ENCODE data around the gene PPIG.
A peak's percentile ranks its signal among the peaks of the same experiment; 100 is the strongest.
"Not testable (repeated sequence)": the region's sequence is repeated elsewhere in the genome, so short reads cannot be mapped to it uniquely, and the experiment has no call there.

The PPIG gene

DNA sequence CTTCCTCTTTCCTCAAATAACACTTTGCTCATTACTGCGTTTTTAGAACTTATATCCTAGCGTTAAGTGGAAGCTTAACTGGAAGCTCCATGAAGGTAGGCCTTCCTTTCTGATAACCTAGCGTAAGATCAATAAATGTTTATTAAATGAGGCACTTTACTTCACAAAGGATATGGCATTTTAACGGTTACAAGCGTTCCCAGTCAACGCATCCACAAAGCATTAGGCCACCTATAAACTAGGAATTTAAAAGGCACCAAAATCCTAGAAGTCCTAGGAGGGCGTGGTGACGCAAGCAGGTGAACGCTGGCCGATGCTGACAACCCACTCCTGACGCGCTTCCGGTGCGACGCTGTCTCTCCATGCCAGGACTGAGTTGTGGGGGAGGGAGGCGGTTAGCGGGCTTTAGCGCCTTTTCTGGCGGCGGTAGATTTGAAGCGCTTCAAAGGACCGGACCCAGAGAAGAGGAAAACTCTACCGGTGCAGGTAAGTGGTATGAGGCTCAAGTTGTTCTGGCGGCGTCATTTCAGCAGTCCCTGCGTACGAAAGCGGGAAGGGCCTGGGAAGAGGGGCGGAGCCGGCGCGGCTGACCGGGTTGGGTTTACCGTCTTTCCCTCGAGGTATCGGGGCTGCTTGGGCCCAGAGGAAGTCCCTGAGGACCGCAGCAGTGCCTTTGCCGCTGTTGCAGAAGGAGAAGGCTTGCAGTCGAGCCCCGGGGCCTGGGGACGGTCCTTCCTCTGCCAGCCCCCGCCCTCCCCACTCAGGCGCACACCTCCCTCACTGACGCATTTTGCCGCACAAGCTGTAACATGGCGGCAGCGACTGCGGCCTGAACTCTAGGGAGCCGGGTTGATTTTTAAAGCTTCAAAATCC, at the start of gene PPIG:
TSS of gene PPIG (plus strand) at position 347 of the 873 bp plus-strand sequence. CDS start 19,691 bp downstream, outside the sequence.
- DNase-seq = peak; percentile 85

DNA sequence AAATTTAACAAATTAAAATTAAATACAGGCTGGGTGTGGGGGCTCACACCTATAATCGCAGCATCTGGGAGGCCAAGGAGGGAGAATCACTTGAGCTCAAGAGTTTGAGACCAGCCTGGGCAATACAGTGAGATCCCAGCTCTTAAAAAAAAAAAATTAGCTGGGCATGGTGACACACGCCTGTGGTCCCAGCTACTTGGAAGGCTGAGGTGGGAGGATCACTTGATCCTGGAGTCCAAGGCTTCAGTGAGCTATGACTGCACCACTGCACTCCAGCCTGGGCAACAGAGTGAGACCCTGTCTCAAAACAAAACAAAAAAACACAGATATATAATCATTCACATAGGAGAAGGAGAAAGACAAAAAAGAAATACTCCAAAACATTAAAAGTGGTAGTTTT, 44.7 kb upstream of the PPIG start:
- DNase-seq = not testable (repeated sequence)

DNA sequence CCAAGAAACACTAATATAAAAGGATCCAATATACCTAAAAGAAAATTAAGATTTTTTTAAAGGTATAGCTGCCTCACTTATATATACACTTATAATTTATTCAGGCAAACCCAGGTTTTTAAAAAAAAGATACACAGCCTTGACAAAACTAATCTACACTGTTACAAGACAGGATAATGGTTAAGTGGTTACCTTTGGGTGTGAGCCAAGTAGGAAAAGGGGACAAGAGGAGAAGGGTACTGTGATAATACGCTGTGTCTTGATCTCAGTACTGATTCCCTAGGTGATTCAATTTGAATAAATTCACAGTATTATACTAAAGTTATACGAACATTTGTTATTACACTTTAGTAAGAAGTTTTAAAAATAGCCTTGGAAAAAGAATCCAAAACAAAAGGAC, 44.0 kb upstream of the PPIG start:
- peak; percentile 12 for DNase-seq

DNA sequence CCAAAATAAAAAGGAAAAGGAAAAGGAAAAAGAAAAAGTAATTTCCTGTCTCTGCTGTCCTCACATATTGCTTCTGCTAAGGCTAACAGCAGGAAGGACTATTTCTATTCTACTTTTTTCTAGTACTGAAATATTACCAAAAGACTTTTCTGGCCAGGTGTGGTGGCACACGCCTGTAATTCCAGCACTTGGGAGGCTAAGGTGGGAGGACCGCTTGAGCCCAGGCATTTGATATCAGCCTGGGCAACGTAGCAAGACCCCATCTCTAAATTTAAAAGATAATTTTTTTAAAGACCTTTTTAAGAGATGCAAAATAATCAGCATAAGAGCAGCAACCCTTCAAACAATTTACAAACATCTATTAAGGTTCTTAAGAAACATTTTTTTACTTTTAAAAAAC, 41.7 kb upstream of the PPIG start:
- no peak for DNase-seq

DNA sequence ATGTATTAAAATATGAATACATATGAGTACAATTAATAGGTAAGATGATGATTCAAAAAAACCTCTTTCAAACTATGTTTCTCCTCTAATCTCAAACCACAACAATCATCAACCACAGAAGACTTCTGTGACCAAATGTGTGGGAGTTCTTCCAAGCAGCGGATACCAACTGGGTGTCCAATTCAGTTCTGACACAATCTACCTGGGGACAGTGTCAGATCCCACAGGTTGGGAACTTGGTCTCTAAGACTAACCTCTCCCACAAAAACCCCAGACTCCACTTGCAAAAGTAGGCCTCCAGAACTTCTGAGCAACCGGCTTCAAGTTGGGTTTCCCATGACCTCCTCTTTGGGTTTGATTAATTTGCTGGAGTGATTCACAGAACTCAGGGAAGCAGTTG, 37.4 kb upstream of the PPIG start:
- DNase-seq = no peak

DNA sequence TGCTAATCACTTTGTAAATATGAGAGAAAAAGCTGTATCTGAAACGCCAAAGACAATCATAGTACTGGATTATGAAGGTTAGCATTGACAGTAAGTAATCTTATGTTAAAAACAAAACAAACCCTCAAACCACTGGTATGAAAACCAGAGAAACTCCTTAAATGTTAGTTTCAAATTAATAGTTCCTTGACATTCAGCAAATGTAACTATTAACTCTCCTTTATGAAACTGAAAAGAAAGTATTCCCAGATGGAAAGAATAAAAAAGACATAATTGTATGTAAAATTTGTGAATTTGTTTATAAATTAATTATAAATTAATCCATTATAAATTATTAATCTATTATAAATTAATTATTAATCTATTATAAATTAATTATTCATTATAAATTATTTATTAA, 22.8 kb upstream of the PPIG start:
- no peak for DNase-seq

DNA sequence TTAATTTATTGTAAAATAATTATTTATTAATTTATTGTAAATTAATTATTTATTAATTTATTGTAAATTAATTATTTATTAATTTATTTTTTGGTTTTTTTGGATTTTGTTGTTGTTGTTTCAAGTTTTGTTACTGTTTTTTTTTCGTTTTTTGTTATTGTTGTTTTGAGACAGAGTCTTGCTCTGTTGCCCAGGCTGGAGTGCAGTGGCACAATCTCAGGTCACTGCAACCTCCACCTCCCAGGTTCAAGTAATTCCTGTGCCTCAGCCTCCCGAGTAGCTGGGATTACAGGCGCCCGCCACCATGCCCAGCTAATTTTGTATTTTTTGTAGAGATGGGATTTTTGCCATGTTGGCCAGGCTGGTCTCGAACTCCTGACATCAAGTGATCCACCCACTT, 22.1 kb upstream of the PPIG start:
- DNase-seq = not testable (repeated sequence)

DNA sequence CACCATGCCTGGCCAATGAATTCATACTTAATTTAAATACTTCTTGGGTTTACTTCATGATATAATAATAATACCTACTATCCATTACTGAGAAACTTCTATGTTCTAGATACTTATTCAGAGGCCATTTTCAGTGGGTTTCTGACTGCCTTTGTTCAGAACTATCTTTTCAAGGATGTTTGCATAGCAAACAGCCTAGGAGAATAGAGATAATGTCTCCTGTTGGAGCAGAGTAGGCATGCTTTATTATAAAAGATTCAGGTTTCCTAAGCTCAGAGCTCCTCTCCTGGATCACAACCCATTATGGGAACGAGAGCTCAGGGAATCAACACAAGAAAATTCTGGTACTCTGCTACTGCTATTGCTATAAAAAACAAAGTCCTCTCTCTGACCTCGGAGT, 21.6 kb upstream of the PPIG start:
- no peak for DNase-seq

DNA sequence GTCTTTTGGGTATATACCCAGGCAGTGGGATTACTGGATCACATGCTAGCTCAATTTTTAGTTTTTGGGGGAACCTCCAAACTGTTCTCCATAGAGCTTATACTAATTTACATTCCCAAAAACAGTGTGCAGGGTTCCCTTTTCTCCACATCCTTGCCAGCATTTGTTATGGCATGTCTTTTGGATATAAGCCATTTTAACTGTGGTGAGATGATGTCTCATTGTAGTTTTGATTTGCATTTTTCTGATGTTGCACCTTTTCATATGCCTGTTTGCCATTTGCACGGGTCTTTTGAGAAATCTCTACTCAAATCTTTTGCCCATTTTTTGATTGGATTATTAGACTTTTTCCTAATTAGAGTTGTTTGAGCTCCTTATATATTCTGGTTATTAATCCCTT, 18.5 kb upstream of the PPIG start:
- no peak for DNase-seq

DNA sequence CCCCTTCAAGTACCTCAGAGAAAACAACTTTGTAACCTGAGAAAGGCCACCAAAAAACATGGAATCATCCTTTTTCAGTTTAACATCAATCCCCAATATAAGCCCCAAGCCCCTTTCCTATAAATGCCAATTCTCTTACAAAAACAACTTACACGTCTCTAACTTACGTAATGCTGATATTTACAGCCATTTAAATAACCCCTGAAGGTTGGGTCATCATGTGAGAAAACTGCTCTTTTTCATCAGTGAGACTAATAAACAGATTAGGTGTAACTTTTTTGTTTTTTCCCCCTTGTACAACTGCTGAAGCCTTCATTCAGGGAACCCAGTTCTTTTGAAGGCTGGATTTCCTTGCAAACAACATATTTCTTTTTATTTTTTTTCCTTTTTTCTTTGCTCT, 14.2 kb upstream of the PPIG start:
- no peak for DNase-seq

DNA sequence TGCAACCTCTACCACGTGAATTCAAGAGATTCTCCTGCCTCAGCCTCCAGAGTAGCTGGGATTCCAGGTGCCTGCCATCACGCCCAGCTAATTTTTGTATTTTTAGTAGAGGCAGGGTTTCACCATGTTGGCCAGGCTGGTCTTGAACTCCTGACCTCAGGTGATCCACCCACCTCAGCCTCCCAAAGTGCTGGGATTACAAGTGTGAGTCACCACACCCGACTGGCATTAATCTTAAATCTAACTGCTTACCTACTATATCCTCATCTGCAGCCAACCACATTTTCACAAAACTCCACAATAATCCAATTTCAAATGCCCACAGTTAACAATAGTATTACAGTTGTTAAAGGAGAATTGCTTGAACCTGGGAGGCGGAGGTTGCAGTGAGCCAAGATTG, 13.4 kb upstream of the PPIG start:
- not testable (repeated sequence) for DNase-seq

DNA sequence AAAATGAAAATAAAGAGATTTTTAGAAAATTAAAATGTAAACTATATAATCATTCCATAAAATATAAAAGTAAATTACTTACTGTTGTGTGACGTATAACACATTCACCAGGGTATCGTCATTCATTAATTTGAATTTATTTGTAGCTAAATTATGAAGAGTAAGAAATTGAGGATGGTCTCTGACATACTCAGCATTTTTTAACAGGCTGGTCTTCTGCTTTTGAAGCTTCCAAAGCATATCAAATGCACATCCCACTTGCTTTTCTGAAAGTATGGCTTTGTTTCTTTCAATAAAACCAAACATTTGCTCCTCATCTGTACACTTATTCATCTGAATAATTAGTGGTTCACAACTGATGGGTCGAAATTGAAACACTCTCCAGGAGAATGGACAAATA, 12.6 kb upstream of the PPIG start:
- no peak for DNase-seq

DNA sequence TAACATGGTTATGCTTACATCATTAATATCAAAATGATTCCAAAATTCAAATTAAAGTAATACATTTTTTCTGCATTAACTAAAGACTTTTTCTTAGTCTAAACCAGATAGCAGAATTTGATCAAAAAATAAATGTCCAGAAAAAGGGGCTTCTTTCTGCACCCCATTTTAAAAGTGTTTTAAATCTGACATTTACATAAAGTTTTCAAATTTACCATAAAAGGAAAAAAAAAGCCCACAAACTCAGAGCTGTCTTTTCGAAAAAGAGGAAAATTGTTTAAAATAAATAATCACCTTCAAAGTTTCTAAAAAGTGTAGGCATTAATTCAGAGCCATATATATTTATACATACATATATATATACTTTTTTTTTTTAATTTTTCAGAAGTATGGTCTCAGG, 12.0 kb upstream of the PPIG start:
- DNase-seq = no peak

DNA sequence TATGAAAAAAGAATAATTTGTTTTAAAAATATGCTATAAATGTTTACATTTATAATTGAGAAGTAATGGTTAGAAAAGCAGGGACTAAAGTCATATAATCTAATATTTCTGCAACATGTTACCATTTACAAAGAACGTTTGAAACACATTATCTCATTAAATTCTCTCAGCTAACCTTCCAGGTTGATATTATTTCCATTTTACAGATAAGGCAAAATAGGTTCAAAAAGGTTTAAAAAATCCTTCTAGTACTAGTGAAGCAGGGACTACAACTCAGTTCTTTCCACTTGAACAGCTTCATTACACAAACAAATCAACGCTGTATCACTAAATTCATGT, 11.4 kb upstream of the PPIG start:
- DNase-seq = no peak

DNA sequence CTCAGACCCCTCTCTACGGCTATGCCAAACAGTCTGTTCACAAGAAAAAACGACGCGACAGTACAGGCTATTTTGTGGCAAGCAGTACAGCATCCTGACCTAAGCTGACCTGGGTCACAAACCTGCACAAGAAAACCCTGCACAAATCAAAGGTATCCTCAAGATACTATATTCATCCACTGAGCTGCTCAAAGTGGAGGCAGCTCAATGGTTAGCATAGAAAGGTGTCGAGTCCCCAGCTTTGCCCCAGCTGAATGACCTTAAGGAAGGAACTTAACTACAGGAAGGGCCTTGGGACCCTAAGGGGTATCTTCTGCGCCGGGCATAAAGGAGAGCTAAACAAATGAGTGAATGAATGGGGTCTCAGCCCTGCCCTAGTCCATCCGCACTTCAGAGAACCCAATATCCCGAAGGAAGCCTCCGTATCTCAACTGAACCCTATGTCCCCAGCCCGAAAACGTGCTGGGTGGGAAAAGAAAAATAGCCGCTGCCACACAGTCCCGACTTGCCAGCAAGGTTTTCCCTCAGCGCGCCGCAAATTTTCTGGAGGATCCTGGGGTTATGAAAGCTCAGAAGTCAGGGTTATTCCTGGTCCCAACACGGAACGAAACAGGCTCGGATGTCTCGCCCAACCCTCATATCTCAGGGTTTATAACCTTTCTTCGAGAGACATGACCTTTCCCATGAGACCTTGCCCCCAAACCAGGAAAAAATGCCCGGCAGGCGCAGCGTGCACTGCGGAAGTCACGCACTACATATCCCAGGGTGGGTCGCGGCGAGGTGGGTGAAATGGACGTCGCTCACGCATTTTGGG, 10.8 kb upstream of the PPIG start, which contains the start of gene FASTKD1:
TSS of gene FASTKD1 (minus strand) at position 706 of the 814 bp plus-strand sequence. CDS start 1,836 bp downstream, outside the sequence.
- peak; percentile 88 for DNase-seq

DNA sequence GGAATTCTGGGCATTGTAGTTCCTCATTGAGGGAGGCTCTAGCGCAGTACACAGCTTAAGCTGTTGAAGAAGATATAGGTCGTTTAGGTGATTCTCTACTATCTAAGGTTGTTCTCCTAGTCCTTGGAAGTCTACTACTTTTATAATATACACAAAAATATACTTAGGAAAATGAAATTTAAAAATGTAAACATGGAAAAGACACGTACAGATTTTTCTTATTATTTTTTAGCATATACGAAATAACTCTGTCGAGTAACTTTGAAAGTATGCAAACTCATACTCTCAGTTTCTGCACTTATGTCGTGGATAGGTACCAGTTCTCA, 10.2 kb upstream of the PPIG start:
- DNase-seq = no peak

DNA sequence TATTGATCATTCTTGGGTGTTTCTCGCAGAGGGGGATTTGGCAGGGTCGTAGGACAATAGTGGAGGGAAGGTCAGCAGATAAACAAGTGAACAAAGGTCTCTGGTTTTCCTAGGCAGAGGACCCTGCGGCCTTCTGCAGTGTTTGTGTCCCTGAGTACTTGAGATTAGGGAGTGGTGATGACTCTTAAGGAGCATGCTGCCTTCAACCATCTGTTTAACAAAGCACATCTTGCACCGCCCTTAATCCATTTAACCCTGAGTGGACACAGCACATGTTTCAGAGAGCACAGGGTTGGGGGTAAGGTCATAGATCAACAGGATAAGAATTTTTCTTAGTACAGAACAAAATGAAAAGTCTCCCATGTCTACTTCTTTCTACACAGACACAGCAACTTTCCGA, 9.6 kb upstream of the PPIG start:
- not testable (repeated sequence) for DNase-seq

DNA sequence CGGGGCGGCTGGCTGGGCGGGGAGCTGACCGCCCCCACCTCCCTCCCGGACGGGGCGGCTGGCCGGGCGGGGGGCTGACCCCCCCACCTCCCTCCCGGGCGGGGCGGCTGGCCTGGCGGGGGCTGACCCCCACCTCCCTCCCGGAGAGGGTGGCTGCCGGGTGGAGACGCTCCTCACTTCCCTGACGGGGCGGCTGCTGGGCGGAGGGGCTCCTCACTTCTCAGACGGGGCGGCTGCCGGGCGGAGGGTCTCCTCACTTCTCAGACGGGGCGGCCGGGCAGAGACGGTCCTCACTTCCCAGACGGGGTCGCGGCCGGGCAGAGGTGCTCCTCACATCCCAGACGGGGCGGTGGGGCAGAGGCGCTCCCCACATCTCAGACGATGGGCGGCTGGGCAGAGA, 8.9 kb upstream of the PPIG start:
- not testable (repeated sequence) for DNase-seq

DNA sequence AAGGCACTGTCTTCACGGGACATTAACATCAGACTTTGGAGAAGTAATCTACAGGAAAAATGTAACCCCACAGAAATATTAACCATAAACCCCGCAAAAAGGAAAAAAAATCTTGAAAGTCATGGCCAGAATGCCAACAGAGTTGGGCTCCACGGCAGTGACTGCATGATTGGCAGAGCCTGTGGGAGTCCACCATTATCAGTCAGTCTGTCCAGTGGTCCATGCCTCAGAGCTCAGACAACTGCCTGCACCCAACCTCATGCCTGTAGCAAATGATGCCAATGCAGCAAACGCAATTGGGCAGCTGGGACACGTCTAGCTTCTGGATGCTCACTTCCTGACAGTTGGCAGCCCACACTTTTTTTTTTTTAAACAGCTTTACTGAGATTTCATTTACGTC, 5.1 kb upstream of the PPIG start:
- DNase-seq = no peak

DNA sequence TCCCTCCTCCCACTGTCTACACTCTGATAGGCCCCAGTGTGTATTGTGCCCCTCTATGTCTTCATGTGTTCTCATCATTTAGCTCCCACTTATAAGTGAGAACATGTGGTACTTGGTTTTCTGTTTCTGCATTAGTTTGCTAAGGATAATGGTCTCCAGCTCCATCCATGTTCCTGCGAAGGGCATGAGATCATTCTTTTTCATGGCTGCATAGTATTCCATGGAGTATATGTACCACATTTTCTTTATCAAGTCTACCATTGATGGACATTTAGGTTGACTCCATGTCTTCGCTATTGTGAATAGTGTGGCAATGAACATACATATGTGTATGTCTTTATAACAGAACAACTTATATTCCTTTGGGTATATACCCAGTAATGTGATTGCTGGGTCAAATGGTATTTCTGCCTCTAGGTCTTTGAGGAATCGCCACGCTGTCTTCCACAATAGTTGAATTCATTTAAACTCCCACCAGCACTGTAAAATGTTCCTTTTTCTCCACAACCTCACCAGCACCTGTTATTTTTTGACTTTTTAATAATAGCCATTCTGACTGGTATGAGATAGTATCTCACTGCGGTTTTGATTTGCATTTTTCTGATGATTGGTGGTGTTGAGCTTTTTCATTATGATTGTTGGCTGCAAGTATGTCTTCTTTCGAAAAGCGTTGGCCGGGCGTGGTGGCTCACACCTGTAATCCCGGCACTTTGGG, 1.4 kb upstream of the PPIG start:
- not testable (repeated sequence) for DNase-seq

DNA sequence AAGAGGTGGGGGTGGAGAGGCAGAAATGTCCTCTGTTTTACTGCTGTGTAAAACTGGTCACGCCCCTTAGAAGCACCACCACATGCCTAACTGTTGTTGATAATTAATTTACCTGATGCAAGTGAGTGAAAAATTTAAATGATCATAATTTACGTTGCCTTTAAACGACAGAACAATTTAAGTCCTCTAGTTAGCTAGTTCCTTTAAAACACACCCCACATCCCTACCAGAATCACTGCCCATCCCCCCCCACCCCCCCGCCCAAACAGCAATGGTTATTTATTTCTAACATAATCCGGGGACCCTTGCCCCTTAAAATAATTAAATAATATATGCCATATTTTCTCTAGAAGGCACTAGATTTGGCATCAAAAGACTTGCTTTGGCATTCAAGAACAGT, 633 bp upstream of the PPIG start:
- DNase-seq = no peak

DNA sequence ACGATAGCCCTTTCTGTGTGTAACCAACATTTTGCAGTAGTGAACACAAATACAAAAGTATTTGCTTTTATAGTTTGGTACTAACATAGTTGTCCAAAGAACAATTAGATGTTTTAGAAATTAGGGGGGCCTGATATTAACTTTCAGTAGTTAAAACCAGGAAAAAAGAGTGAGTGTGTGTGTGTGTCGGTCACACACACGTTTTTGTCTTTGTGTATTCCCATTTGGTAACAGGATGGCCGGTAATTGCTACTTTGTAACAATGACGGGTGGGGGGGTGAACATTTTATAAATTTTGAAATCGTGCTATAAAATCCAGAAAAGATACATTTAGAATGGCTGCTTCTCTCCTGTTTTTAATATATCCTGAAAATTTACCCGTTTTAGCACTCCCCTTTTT, 1.5 kb downstream of the PPIG start:
- no peak for DNase-seq

DNA sequence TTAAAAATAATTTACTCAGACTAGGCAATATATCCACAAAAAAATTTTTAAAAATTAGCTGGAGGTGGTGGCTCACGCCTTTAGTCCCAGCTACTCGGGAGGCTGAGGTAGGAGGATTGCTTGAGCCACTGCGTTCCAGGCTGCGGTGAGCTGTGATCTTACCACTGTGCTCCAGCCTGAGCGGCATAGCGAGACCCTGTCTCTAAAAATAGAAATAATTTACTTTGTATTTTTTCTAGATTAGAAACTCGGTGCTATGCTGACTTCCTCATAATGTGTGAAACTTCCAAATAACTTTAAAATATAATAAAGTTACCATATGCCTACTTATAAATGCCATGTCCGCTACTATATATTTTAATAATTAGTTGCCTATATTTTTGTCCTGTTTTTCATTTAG, 6.7 kb downstream of the PPIG start:
- DNase-seq = no peak

DNA sequence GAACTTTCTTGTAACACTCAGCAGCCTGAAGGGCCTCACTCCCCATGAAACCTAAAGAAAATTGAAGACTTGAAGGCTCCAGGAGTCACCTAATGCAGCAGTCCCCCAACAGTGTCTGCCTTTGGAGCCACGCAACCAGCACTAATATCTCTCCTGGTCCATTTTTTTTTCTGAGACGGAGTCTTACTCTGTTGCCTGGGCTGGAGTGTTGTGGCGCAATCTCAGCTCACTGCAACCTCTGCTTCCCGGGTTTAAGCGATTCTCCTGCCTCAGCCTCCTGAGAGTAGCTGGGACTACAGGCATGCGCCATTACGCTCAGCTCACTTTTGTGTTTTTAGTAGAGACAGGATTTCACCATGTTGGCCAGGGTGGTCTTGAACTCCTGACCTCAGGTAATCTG, 12.4 kb downstream of the PPIG start:
- not testable (repeated sequence) for DNase-seq
